ENCODE results near the gene FBXO31. TPM values are rescaled to one million over a fixed set of nuclear protein-coding genes. Genes with fewer than 3 reads are reported as not detected.
"Not testable (repeated sequence)": the region's sequence is repeated elsewhere in the genome, so short reads cannot be mapped to it uniquely, and the experiment has no call there.

FBXO31 gene
- total RNA-seq, 2 experiments from 2014 or later: 35.7 to 38.9 TPM

GRCh38 chr16:87380403-87380802 is 3.2 kb downstream of the FBXO31 start:
- Histone ChIP-seq H3K4me3 (ENCODE audit: low read length) (no peak overlapping the region), H3K27ac (ENCODE audit: low read depth in 1 of 2, low read length in 2 of 2) (no peak overlapping the region), H3K9me3 (ENCODE audit: control insufficient read depth in 1 of 2, insufficient read depth in 1 of 2, low read length in 2 of 2) (no peaks in the 10 kb centered on the region), H3K27me3 (ENCODE audit: control insufficient read depth in 1 of 2, insufficient read depth in 2 of 2, low read length in 2 of 2) (no peaks in the 10 kb centered on the region), H3K36me3 (ENCODE audit: insufficient read depth, low read length) (peaks cover 6% of the 10 kb centered on the region), H3K4me1 (ENCODE audit: insufficient read depth, low read length) (peaks cover 55% of the 10 kb centered on the region)
- Mint-ChIP-seq H3K36me3 (ENCODE audit: low read depth) (peaks cover 33% of the 10 kb centered on the region), H3K27ac (peak overlapping the region; percentile 84), H3K27me3 (peaks cover 4% of the 10 kb centered on the region), H3K9me3 (no peaks in the 10 kb centered on the region), H3K4me1 (ENCODE audit: low read depth) (peaks cover 59% of the 10 kb centered on the region), H3K4me3 (peak overlapping the region; percentile 93)
- intact Hi-C loops (cut with DNase I, micrococcal nuclease): loop anchor here in 1 of 2 experiments (2.0 to 10.0 kb wide), 3 partner anchors 64 to 1074 kb away; partner anchors contain the start of genes C16orf95, SLC7A5 and ZFPM1
- ATAC-seq (ENCODE audit: poor library complexity) (no peak), DNase-seq (no peak)
- TF ChIP-seq, protein P1, sequence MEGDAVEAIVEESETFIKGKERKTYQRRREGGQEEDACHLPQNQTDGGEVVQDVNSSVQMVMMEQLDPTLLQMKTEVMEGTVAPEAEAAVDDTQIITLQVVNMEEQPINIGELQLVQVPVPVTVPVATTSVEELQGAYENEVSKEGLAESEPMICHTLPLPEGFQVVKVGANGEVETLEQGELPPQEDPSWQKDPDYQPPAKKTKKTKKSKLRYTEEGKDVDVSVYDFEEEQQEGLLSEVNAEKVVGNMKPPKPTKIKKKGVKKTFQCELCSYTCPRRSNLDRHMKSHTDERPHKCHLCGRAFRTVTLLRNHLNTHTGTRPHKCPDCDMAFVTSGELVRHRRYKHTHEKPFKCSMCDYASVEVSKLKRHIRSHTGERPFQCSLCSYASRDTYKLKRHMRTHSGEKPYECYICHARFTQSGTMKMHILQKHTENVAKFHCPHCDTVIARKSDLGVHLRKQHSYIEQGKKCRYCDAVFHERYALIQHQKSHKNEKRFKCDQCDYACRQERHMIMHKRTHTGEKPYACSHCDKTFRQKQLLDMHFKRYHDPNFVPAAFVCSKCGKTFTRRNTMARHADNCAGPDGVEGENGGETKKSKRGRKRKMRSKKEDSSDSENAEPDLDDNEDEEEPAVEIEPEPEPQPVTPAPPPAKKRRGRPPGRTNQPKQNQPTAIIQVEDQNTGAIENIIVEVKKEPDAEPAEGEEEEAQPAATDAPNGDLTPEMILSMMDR (IDR thresholded peaks at IDR 0.05): no peak
- CTCF ChIA-PET: no interaction called here
- POLR2A ChIA-PET: no interaction called here

DNA sequence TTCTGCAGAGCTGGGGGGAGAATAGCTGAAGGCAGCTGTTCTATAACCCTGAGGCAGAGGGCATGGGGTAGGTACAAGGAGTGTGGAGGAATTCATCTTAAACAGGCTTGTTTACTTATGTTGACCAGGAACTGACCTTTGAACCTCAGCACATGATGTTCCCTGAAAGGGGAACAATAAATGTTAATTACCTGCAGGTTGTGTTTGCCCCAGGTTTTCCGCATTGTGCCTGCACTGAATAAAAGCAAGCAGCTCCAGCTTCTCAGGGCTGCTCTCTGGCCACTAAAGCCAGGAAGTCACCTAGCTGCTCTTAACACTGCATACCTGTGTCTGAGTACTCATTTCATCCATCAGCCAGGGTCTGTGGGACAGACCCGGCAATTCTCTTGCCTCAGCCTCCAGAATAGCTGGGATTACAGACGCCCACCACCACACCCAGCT is 4.2 kb downstream of the FBXO31 start:
- H3K4me3 ChIP-seq (ENCODE audit: low read length); H3K27me3 ChIP-seq (ENCODE audit: control insufficient read depth in 1 of 2, insufficient read depth in 2 of 2, low read length in 2 of 2); H3K9me3 Mint-ChIP-seq; H3K27ac Mint-ChIP-seq; H3K27me3 Mint-ChIP-seq; ATAC-seq (ENCODE audit: poor library complexity); H3K9me3 ChIP-seq (ENCODE audit: control insufficient read depth in 1 of 2, insufficient read depth in 1 of 2, low read length in 2 of 2); POLR2A ChIA-PET; DNase-seq; H3K27ac ChIP-seq (ENCODE audit: low read depth in 1 of 2, low read length in 2 of 2); CTCF ChIA-PET; H3K36me3 ChIP-seq (ENCODE audit: insufficient read depth, low read length); intact Hi-C loops (cut with DNase I, micrococcal nuclease): not testable (repeated sequence)
- peak overlapping the region; percentile 25 for H3K4me3 Mint-ChIP-seq
- peaks cover 33% of the 10 kb centered on the region for H3K36me3 Mint-ChIP-seq (ENCODE audit: low read depth)
- peaks cover 48% of the 10 kb centered on the region for H3K4me1 ChIP-seq (ENCODE audit: insufficient read depth, low read length)
- H3K4me1 Mint-ChIP-seq (ENCODE audit: low read depth): peaks cover 59% of the 10 kb centered on the region

GRCh38 chr16:87376660-87377059 is 6.9 kb downstream of the FBXO31 start:
- intact Hi-C loops (cut with DNase I, micrococcal nuclease): no loop called here
- Histone ChIP-seq H3K4me3 (ENCODE audit: low read length) (no peak overlapping the region), H3K4me1 (ENCODE audit: insufficient read depth, low read length) (peaks cover 35% of the 10 kb centered on the region), H3K9me3 (ENCODE audit: control insufficient read depth in 1 of 2, insufficient read depth in 1 of 2, low read length in 2 of 2) (no peaks in the 10 kb centered on the region), H3K27me3 (ENCODE audit: control insufficient read depth in 1 of 2, insufficient read depth in 2 of 2, low read length in 2 of 2) (no peaks in the 10 kb centered on the region), H3K27ac (ENCODE audit: low read depth in 1 of 2, low read length in 2 of 2) (no peak overlapping the region), H3K36me3 (ENCODE audit: insufficient read depth, low read length) (peaks cover 14% of the 10 kb centered on the region)
- no peak overlapping the region for H3K27ac Mint-ChIP-seq
- H3K4me1 Mint-ChIP-seq (ENCODE audit: low read depth): peaks cover 50% of the 10 kb centered on the region
- H3K4me3 Mint-ChIP-seq: no peak overlapping the region
- TF ChIP-seq, protein P1 (IDR thresholded peaks at IDR 0.05): no peak
- ATAC-seq (ENCODE audit: poor library complexity) (no peak), DNase-seq (no peak)
- H3K9me3 Mint-ChIP-seq: no peaks in the 10 kb centered on the region
- ChIA-PET POLR2A (no interaction called here), CTCF (no interaction called here)
- H3K27me3 Mint-ChIP-seq: no peaks in the 10 kb centered on the region
- H3K36me3 Mint-ChIP-seq (ENCODE audit: low read depth): peaks cover 22% of the 10 kb centered on the region

DNA sequence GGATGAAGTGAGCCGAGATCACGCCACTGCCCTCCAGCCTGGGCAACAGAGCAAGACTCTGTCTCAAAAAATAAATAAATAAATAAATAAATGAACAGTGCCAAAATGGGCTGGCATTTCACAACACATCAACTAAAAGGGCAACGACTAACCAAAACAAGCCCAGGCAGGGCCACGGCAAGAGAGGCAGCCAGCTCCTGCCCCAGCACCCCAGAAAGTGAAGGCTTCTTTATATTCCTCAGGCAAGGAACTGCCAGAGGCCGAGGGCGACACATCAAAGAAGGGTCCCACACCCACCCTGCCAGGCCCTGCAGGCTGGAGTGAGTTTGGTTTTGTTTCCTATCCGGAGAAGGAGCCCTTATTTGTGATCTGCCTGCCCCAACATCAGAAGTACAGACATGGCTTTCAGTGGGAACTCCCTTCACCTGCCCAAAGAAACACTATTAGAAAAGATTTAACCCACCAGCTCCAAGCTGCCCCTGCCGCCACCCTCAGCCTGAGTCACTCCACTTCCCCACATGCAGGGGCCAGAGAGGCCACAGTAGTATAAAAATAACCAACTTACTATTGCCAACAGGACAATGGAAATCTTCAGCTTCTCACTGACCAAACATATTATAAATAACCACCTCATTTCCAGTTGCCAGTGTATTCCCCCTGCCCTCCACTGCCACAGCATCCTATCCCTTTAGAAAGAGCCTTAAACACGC is 8.0 kb downstream of the FBXO31 start:
- POLR2A ChIA-PET: no interaction called here
- Mint-ChIP-seq H3K4me3 (no peak overlapping the region), H3K4me1 (ENCODE audit: low read depth) (peaks cover 45% of the 10 kb centered on the region)

More for the DNA sequence above, 8.0 kb downstream of the FBXO31 start:
- TF ChIP-seq, protein P1 (IDR thresholded peaks at IDR 0.05): no peak
- H3K4me3 ChIP-seq (ENCODE audit: low read length): no peak overlapping the region
- H3K4me1 ChIP-seq (ENCODE audit: insufficient read depth, low read length): peaks cover 29% of the 10 kb centered on the region
- CTCF ChIA-PET: no interaction called here
- H3K36me3 ChIP-seq (ENCODE audit: insufficient read depth, low read length): peaks cover 14% of the 10 kb centered on the region
- no peaks in the 10 kb centered on the region for H3K9me3 ChIP-seq (ENCODE audit: control insufficient read depth in 1 of 2, insufficient read depth in 1 of 2, low read length in 2 of 2)
- intact Hi-C loops (cut with DNase I, micrococcal nuclease): no loop called here
- H3K9me3 Mint-ChIP-seq: no peaks in the 10 kb centered on the region
- H3K27me3 ChIP-seq (ENCODE audit: control insufficient read depth in 1 of 2, insufficient read depth in 2 of 2, low read length in 2 of 2): no peaks in the 10 kb centered on the region
- peak overlapping the region; percentile 43 for H3K27ac Mint-ChIP-seq
- no peak overlapping the region for H3K27ac ChIP-seq (ENCODE audit: low read depth in 1 of 2, low read length in 2 of 2)
- peaks cover 22% of the 10 kb centered on the region for H3K36me3 Mint-ChIP-seq (ENCODE audit: low read depth)
- H3K27me3 Mint-ChIP-seq: no peaks in the 10 kb centered on the region
- DNase-seq (no peak), ATAC-seq (ENCODE audit: poor library complexity) (no peak)

Data from CD4-positive, alpha-beta T cell (primary cell).